ENCODE data around the gene GIPC2.

GRCh38 chr1:78009276-78009675 is 36.5 kb upstream of the GIPC2 start:
- TF ChIP-seq POLR2A (IDR thresholded peaks at IDR 0.05), result no peak
- no peak for TF ChIP-seq CTCF (IDR thresholded peaks at IDR 0.05 in 4 of 5, conservative IDR thresholded peaks at IDR 0.05 in 1 of 5)

Data from gastrocnemius medialis (tissue), 4 donors.